Stimulated activated CD8-positive, alpha-beta memory T cell treated with anti-CD3 and anti-CD28 coated beads, Interleukin-4, amount 100 ng/mL, for 48 hours (primary cell): ENCODE results near the gene TBCD.

Experiments used
- DNase-seq: peaks from one replicate; pipeline ENCODE4 v3.0.0-alpha.2; 2020

TBCD gene

GRCh38 chr17:82751571-82752370 lies at the start of gene TBCD:
Gene TBCD (plus strand): TSS chr17:82752065. CDS start chr17:82752194, 129 bp downstream.
- DNase-seq: peak; percentile 87

- DNase-seq: no peak
Measured at GRCh38 chr17:82702231-82702927, 49.5 kb upstream of the TBCD start.

GRCh38 chr17:82703036-82703745 lies 48.7 kb upstream of the TBCD start:
- no peak for DNase-seq

GRCh38 chr17:82703935-82704865 lies 47.7 kb upstream of the TBCD start:
- no peak for DNase-seq

GRCh38 chr17:82704886-82705285 lies 47.0 kb upstream of the TBCD start:
- DNase-seq: no peak

GRCh38 chr17:82705756-82706155 lies 46.1 kb upstream of the TBCD start:
- DNase-seq: no peak

- DNase-seq: no peak
Measured at GRCh38 chr17:82709024-82709675, 42.7 kb upstream of the TBCD start.

GRCh38 chr17:82709676-82710498 lies 42.0 kb upstream of the TBCD start:
- DNase-seq: no peak

GRCh38 chr17:82710499-82711232 lies 41.2 kb upstream of the TBCD start:
- DNase-seq: no peak

GRCh38 chr17:82713071-82713723 lies 38.7 kb upstream of the TBCD start:
- no peak for DNase-seq

GRCh38 chr17:82716203-82717010 lies 35.5 kb upstream of the TBCD start, which contains the start of gene FN3KRP:
Gene FN3KRP (plus strand): TSS chr17:82716706. CDS start chr17:82716756, 50 bp downstream.
- DNase-seq: peak; percentile 93

- DNase-seq: no peak
Measured at GRCh38 chr17:82718986-82719685, 32.7 kb upstream of the TBCD start.

GRCh38 chr17:82720204-82720603 lies 31.7 kb upstream of the TBCD start:
- no peak for DNase-seq

- DNase-seq: no peak
Measured at GRCh38 chr17:82722341-82723013, 29.4 kb upstream of the TBCD start.

GRCh38 chr17:82723169-82723807 lies 28.6 kb upstream of the TBCD start:
- no peak for DNase-seq

GRCh38 chr17:82726427-82726826 lies 25.4 kb upstream of the TBCD start:
- no peak for DNase-seq
